Peyer's patch (tissue), 4 donors: ENCODE data around the gene SPDYE4. TPM values are rescaled to one million over a fixed set of nuclear protein-coding genes. Genes with fewer than 3 reads are reported as not detected.

ENCODE experiments used
- DNase-seq, 3 donors: peaks; one replicate each; pipeline ENCODE4 v3.0.0-alpha.2; 2017 to 2019
- H3K27ac ChIP-seq, 4 donors: fragments of 200-600 bp; sonication (generic); one replicate each; pipeline ENCODE4 v1.5.1; 2016 to 2019
- H3K27me3 ChIP-seq, 2 donors: fragments of 200-600 bp; sonication (generic); one replicate each; pipeline ENCODE4 v1.5.1; 2019
- H3K36me3 ChIP-seq, 3 donors: fragments of 200-600 bp; sonication (generic); one replicate each; pipeline ENCODE4 v1.5.1; 2016 to 2019
- H3K4me1 ChIP-seq, 4 donors: fragments of 200-600 bp; sonication (generic); one replicate each; pipeline ENCODE4 v1.5.1; 2016 to 2019
- H3K4me3 ChIP-seq, 4 donors: fragments of 200-600 bp; sonication (generic); 1 replicate in 3 of 4; 2 replicates in 1 of 4; pipeline ENCODE4 v1.5.1; 2016 to 2019; ENCODE audit warnings: mild to moderate bottlenecking in 1 of 4
- H3K9me3 ChIP-seq, 4 donors: fragments of 200-600 bp; sonication (generic); one replicate each; pipeline ENCODE4 v1.5.1; 2016 to 2019; ENCODE audit warnings: mild to moderate bottlenecking in 1 of 4
- CTCF ChIP-seq, 6 experiments: fragments of 450-650 bp in 4 of 6; fragments of 200-600 bp in 2 of 6; sonication (generic) in 1 of 6; IDR thresholded peaks; one replicate each; pipeline ENCODE4 v1.5.1; 2017 to 2019; ENCODE audit warnings: antibody characterized with exemption in 6 of 6, mild to moderate bottlenecking in 3 of 6, moderate library complexity in 1 of 6
- POLR2A ChIP-seq, 2 donors: fragments of 450-650 bp; IDR thresholded peaks; one replicate each; pipeline ENCODE4 v1.5.1; 2017; ENCODE audit warnings: antibody characterized with exemption in 2 of 2, mild to moderate bottlenecking in 2 of 2, moderate library complexity in 2 of 2
- total RNA-seq, 4 donors: library from RNA; depleted of rRNA; stranded (reverse); fragments of >200 nt; gene quantifications; one replicate each; pipeline ENCODE4 v1.1.0, GENCODE V29; 2016

SPDYE4 gene
- total RNA-seq, 4 donors from 2014 or later, result not detected

- no peaks in the 10 kb centered on the region for H3K36me3 ChIP-seq
- DNase-seq, result no peak
- no peak overlapping the region for H3K4me3 ChIP-seq
- TF ChIP-seq POLR2A (IDR thresholded peaks at IDR 0.05) (no peak), CTCF (IDR thresholded peaks at IDR 0.05) (no peak)
- no peaks in the 10 kb centered on the region for H3K27me3 ChIP-seq
- H3K27ac ChIP-seq, result no peak overlapping the region
- H3K9me3 ChIP-seq, result no peaks in the 10 kb centered on the region
- H3K4me1 ChIP-seq, result peaks cover 0 to 18% (median 0%) of the 10 kb centered on the region in 4 donors
These were observed 57.1 kb downstream of the SPDYE4 start for GRCh38 chr17:8701221-8701620.

Other genes starting within 250 kb of the SPDYE4 start
- 10 to 100 TPM in 1 of 4 donors, 1 to 10 TPM in 3; 1.2 to 10.7 (median 3.6) TPM for gene MYH10, start 127.8 kb downstream of the SPDYE4 start, total RNA-seq
- gene CCDC42, start 13.7 kb downstream of the SPDYE4 start, total RNA-seq, result not detected
- gene MFSD6L, start 40.8 kb upstream of the SPDYE4 start, total RNA-seq, result 1 to 10 TPM in 3 of 4 donors, not detected in 1; 1.2 to 3.2 (median 1.6) TPM
- gene PIK3R6, start 109.1 kb upstream of the SPDYE4 start, total RNA-seq, result 10 to 100 TPM in 1 of 4 donors, 1 to 10 TPM in 2, under 1 TPM in 1; 0.88 to 14.9 (median 2.8) TPM
- 10 to 100 TPM in 2 of 4 donors, 1 to 10 TPM in 2; 6.3 to 74.3 (median 10.3) TPM for gene PIK3R5, start 207.2 kb upstream of the SPDYE4 start, total RNA-seq